ENCODE data around the gene UBTD2.
A peak's percentile ranks its signal among the peaks of the same experiment; 100 is the strongest.
"Not testable (repeated sequence)": the region's sequence is repeated elsewhere in the genome, so short reads cannot be mapped to it uniquely, and the experiment has no call there.

Gene UBTD2

GRCh38 chr5:172283020-172283861 lies at the start of gene UBTD2:
UBTD2 (minus strand) TSS chr5:172283764; CDS start chr5:172283665, 99 bp downstream.
- Mint-ChIP-seq H3K9me3 (no peaks in the 10 kb centered on the region), H3K4me1 (peaks cover 30% of the 10 kb centered on the region), H3K4me3 (peak within 1 kb of the TSS; percentile 98 to 100 (median 99)), H3K36me3 (ENCODE audit: low read depth) (peaks cover 13% of the 10 kb centered on the region), H3K27me3 (ENCODE audit: low read depth) (no peaks in the 10 kb centered on the region), H3K27ac (peak within 1 kb of the TSS; percentile 99 to 100 (median 99))
- peak; percentile 43 to 60 (median 49) for TF ChIP-seq CTCF (IDR thresholded peaks at IDR 0.05; ENCODE audit: unreplicated experiment in 3 of 3)

- H3K4me3 Mint-ChIP-seq; H3K4me1 Mint-ChIP-seq; H3K27ac Mint-ChIP-seq; H3K27me3 Mint-ChIP-seq (ENCODE audit: low read depth); H3K36me3 Mint-ChIP-seq (ENCODE audit: low read depth); H3K9me3 Mint-ChIP-seq: not testable (repeated sequence)
Observed at GRCh38 chr5:172326901-172327300, 43.3 kb upstream of the UBTD2 start.

- Mint-ChIP-seq H3K4me1 (no peaks in the 10 kb centered on the region), H3K27ac (no peak overlapping the region), H3K4me3 (no peak overlapping the region)
Observed at GRCh38 chr5:172325452-172325851, 41.9 kb upstream of the UBTD2 start.

GRCh38 chr5:172322028-172322965 lies 38.7 kb upstream of the UBTD2 start:
- Mint-ChIP-seq H3K9me3 (no peaks in the 10 kb centered on the region), H3K4me1 (no peaks in the 10 kb centered on the region), H3K27me3 (ENCODE audit: low read depth) (peaks cover 9% of the 10 kb centered on the region), H3K36me3 (ENCODE audit: low read depth) (no peaks in the 10 kb centered on the region), H3K4me3 (no peak overlapping the region), H3K27ac (peak overlapping the region; percentile 70 to 83 (median 75))
- TF ChIP-seq CTCF (IDR thresholded peaks at IDR 0.05; ENCODE audit: unreplicated experiment in 3 of 3), result no peak

More at GRCh38 chr5:172325452-172325851, 41.9 kb upstream of the UBTD2 start:
- TF ChIP-seq CTCF (IDR thresholded peaks at IDR 0.05; ENCODE audit: unreplicated experiment in 3 of 3), result no peak
- H3K27me3 Mint-ChIP-seq (ENCODE audit: low read depth), result peaks cover 4% of the 10 kb centered on the region
- H3K9me3 Mint-ChIP-seq, result no peaks in the 10 kb centered on the region
- no peaks in the 10 kb centered on the region for H3K36me3 Mint-ChIP-seq (ENCODE audit: low read depth)

GRCh38 chr5:172321593-172321992 lies 38.0 kb upstream of the UBTD2 start:
- no peaks in the 10 kb centered on the region for H3K4me1 Mint-ChIP-seq
- H3K36me3 Mint-ChIP-seq (ENCODE audit: low read depth), result no peaks in the 10 kb centered on the region
- no peaks in the 10 kb centered on the region for H3K9me3 Mint-ChIP-seq
- TF ChIP-seq CTCF (IDR thresholded peaks at IDR 0.05; ENCODE audit: unreplicated experiment in 3 of 3), result no peak
- H3K27ac Mint-ChIP-seq, result peak overlapping the region; percentile 70 to 83 (median 75)
- no peak overlapping the region for H3K4me3 Mint-ChIP-seq
- peaks cover 9% of the 10 kb centered on the region for H3K27me3 Mint-ChIP-seq (ENCODE audit: low read depth)

Data from nephron (organoid).